GM18861 (cell line): ENCODE results near the gene SLC25A6.
"Not testable (repeated sequence)": the region's sequence is repeated elsewhere in the genome, so short reads cannot be mapped to it uniquely, and the experiment has no call there.

Experiments used
- ATAC-seq: cut with Tn5 transposase; IDR thresholded peaks from one replicate; pipeline ENCODE4 v1.9.1; 2021; ENCODE audit not compliant: unreplicated experiment

The SLC25A6 gene

DNA sequence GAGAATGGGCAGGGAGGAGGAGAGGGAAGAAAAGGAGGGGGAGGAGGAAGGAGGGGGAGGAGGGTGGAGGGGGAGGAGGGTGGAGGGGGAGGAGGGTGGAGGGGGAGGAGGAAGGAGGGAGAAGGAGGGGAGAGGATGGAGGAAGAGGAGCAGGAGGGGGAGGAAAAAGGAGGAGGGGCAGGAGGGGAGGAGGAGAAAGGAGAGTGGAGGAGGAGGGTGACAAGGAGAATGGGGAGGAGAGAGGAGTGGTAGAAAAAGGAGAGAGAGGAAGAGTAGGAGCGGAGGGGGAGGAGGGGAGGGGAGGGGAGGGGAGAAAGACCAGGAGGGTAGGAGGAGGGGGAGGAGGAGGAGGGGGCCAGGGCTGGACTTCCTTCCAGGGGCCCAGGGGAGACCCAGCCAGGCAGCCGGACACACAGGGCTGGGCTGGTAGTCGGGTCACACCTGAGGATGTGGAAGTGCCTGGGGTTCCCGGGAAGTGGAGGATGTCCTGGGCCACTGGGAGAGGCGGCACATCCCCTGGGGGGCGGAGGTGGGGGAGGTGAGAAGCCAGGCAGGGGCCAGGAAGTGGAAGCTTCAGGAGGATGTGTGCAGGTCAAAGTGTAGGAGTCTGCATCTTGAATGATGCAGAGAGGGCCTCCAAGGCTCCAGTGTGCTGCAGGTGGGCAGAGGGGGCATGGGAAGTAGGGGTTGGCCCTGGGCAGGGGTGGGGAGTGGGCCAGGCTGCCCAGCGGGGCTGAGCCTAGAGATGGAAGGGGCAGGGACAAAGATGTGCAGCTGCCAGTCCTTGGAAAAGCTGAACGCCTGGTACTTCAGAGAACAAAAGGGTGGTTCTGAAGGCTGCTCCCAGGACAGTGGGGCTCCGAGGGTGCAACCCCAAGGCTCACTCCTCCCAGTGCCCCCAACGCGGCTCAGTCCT, 36.5 kb downstream of the SLC25A6 start:
- no peak for ATAC-seq

DNA sequence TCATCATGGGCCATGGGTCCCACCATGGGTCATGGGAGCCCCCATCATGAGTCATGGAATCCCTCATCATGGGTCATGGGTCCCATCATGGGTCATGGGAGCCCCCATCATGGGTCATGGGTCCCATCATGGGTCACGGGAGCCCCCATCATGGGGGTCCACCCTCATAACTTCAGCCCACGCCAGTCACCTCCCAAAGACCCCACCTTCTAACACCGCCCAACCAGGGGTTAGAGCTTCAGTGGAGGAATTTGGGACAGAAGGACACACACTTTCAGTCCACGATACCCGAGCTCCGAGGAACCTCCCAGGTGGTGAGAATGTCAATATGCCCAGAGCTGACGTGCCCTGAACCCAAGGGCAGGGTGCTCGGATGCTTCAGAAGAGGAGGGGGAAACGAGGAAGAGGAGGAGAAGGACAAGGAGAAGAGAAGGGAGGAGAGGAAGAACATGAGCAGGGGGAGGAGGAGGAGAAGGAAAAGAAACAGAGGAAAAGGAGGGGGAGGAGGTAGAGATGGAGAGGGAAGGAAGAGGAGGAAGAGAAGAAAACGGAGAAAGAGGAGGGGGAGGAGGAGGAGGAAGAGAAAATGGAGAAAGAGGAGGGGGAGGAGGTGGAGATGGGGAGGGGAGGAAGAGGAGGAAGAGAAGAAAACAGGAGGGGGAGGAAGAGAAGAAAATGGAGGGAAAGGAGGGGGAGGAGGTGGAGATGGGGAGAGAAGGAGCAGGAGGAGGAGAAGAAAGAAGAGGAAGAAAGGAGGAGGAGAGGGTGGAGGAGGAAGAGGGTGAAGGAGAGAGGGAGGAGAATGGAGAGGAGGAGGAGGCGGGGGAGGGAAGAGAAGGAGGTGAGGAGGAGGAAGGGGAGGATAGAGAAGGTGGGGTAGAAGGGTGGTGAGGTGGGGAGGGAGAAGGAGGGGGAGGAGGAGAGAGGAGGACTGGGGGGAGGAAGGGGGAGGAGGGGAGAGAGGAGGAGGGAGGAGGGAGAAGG, 37.6 kb downstream of the SLC25A6 start:
- ATAC-seq: no peak

DNA sequence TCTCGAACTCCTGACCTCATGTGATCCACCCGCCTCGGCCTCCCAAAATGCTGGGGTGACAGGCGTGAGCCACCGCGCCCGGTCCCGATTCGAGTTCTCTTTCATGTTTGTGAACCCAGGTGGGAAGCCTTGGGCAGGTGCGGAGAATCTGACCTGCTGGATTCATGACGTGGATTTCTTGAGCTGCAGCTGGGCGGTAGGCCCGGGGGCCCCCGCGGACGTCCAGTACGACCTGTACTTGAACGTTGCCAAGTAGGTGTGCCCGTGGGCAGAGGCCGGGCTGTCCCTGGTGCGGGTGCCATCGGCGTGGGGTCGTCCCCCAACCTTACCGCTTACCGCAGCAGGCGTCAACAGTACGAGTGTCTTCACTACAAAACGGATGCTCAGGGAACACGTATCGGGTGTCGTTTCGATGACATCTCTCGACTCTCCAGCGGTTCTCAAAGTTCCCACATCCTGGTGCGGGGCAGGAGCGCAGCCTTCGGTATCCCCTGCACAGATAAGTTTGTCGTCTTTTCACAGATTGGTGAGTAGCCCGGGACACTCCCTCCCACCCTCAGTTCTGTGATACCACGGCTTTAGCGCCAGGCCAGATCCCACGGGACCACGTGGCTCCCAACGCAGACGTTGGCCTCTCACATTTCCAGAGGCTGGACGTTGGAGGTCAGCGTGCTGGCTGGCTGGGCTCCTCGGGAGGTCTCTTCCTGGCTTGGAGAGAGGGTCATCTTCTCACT, 39.8 kb downstream of the SLC25A6 start:
- ATAC-seq: no peak

DNA sequence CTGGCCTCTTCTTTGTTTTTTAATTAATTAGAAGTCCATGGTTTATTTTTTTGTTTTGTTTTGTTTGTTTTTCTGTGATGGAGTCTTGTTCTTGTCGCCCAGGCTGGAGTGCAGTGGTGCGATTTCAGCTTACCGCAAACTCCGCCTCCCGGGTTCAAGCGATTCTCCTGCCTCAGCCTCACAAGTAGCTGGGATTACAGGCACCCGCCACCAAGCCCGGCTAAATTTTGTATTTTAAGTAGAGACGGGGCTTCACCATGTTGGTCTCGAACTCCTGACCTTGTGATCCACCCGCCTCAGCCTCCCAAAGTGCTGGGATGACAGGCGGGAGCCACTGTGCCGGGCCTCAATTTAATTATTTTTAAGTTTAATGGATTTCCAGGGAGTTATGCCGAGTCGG, 42.3 kb downstream of the SLC25A6 start:
- not testable (repeated sequence) for ATAC-seq

DNA sequence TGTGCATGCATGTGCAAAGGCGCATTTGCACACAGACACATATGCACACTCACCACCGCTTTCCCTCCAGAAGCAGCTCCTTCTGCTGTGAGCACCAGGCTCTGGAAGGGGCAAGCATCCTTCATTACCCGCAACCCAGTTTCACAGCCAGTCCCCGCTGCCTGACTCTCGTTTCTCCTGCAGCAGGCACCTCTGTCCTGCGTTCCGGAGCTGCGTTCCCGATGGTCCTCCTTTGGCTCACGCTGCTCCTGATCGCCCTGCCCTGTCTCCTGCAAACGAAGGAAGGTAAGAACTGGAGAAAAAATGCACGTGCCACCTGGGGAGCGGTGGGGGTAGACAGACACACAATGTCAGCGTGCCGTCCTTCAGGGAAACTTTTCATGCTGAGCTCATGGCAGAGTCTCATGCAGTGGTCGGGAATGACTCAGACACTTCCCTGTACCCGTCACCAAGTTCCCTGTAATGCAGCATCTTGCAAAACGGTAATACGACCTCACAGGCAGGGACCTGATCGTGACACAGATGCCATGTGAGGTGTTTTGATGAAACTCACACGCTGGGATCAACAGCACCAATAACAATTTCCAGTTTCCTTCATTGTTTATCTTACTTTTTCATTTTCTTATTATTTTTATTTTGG, 50.2 kb downstream of the SLC25A6 start:
- no peak for ATAC-seq

DNA sequence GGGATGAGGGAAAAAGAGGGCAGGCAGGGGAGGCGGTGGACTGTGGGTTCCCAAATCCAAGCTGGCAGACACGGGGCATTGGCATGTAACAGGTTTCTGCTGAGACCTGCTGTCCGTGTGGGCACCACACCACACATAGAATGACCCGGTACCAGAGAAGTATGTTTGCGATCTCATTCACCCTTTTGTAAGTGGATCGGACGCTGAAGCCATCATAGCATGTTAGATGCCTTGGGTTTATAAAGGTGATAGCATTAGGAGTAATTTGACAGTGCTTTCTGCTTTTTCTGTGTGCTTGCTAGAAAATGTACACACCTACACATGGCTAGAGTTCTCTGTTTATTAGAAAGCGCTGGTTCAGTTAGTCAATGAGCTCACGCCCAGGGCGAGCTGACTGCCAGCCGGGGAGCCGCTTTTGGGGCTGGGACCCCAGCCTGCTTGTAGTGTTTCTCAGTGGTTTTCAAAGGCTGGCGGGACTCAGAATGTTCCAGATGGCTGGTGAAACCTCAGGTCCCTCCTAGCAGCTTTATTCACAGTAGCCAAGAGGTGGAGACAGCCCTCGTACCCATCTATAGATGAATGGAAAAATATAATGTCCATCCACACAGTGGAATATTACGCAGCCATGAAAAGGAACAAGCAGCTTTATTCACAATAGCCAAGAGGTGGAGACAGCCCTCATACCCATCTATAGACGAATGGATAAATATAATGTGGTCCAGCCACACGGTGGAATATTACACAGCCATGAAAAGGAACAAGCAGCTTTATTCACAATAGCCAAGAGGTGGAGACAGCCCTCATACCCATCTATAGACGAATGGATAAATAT, 54.7 kb downstream of the SLC25A6 start:
- peak; percentile 33 for ATAC-seq

DNA sequence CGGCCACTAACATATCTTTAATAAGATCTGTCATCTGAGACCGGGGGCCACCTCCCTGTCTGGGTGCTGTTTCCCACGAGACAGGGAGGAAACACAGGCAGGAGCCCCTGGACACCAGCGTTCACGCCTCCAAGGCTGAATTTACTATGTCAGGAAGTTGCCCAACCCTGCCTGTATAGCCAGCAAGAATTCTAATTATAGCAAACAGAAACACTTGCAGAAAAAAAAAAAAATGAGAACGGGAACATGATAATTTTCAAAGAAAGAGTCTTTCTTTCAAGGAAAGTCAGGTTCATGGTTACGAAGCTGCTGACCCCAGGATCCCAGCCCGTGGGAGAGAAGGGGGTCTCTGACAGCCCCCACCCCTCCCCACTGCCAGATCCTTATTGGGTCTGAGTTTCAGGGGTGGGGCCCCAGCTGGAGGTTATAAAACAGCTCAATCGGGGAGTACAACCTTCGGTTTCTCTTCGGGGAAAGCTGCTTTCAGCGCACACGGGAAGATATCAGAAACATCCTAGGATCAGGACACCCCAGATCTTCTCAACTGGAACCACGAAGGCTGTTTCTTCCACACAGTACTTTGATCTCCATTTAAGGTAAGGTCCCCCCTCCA, 55.5 kb downstream of the SLC25A6 start, which contains the start of gene IL3RA:
TSS of gene IL3RA (plus strand) at position 455 of the 613 bp plus-strand sequence. CDS start 4,981 bp downstream, outside the sequence.
- ATAC-seq: peak; percentile 50
